ENCODE results near the gene NR6A1.

DNA sequence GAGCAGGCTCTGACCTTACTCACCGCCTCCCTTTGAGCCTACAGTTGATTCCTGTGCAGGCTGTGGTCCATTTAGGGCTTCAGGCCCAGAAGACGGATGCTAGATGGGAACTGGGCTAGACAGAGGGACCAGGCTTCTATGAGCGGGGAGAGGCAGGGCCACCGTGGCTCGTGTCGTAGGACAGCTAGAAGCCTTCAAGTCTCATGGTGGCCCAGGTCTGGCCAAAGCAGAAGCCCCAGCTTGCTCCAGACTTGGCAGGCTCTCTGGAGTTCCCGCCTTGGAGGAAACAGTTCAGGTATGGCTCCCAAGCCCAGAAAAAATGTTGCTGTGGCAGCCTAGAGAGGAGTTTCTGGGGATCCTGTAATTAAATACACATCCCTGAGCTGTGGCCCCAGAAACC lies 253.0 kb downstream of the NR6A1 start:
- TF ChIP-seq, protein P1, sequence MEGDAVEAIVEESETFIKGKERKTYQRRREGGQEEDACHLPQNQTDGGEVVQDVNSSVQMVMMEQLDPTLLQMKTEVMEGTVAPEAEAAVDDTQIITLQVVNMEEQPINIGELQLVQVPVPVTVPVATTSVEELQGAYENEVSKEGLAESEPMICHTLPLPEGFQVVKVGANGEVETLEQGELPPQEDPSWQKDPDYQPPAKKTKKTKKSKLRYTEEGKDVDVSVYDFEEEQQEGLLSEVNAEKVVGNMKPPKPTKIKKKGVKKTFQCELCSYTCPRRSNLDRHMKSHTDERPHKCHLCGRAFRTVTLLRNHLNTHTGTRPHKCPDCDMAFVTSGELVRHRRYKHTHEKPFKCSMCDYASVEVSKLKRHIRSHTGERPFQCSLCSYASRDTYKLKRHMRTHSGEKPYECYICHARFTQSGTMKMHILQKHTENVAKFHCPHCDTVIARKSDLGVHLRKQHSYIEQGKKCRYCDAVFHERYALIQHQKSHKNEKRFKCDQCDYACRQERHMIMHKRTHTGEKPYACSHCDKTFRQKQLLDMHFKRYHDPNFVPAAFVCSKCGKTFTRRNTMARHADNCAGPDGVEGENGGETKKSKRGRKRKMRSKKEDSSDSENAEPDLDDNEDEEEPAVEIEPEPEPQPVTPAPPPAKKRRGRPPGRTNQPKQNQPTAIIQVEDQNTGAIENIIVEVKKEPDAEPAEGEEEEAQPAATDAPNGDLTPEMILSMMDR (conservative IDR thresholded peaks at IDR 0.05; ENCODE audit: low read length) = no peak
- no peak for TF ChIP-seq EZH2phosphoT487 (IDR thresholded peaks at IDR 0.05; ENCODE audit: borderline replicate concordance, low read depth, low read length)
